RKO (cell line): ENCODE measurements around the gene GK.
"Not testable (repeated sequence)": the region's sequence is repeated elsewhere in the genome, so short reads cannot be mapped to it uniquely, and the experiment has no call there.

Source experiments
- DNase-seq: peaks from one replicate; pipeline ENCODE4 v3.0.0-alpha.2; 2016; ENCODE audit warnings: low spot score

The GK gene

DNA sequence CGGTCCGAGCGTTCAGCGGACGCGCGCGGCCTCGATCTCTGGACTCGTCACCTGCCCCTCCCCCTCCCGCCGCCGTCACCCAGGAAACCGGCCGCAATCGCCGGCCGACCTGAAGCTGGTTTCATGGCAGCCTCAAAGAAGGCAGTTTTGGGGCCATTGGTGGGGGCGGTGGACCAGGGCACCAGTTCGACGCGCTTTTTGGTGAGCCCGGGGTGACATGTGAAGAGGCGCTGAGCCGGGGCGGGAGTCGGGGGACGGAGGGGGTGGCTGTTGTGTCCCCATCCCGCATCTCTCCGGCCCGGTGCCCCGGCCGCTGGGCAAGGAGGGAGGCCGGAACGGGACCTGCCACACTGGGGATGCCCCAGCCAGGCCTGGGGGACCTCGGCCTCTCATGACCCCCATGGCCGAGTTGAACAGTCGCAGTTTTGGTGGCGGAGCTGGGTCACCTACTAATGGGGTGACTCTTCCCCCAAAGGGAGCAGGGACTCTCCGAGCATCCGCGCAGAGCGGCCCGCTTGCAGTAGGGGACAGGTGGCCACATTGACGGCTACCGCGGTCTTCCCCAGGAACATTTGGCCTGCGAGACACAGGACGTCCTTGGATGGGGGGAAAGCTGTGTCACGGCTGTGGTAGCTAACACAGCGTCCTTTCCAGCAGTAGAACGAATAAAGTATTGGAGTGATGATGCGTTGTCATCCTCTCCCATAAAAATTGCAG is at the start of gene GK:
Gene GK (plus strand): TSS at position 9 of the 717 bp plus-strand sequence. CDS start 115 bp downstream, at position 124.
- peak; percentile 43 for DNase-seq

DNA sequence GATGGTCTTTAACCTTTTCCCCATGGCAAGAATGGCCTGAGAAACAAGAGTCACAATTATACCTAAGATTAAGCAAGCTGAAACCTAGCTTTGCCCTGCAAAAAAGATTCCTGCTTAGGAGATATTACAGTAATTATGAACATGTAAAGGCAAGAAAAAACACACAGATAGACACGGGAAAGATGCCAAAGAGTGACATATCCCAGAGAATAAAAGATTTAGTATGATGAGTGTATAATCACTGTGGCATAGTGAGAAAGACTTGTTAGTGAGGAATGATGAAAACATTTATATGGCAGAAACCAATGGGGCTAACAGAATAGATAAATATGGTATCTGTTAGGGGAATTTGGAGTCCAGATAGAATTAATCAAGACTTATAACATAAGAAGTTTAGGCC is 46.1 kb upstream of the GK start:
- DNase-seq = no peak

DNA sequence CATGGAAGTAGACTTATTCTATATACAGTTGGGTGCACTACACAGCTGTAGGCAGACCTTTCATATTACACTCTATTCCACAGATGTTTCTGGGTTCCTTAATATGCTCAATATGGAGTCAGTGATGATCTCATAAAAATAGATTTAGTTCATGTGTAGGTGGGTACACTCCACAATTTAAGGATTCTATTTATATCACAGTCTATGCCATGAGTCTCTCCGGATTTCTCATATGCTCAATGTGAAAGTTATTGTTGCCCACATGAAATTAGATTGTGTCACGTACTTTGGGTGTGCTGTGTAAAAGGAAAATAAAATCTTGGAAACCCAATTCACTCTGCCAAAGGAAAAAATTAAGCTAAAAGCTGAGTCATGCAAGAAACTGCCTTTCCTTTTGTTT is 43.2 kb upstream of the GK start:
- DNase-seq = no peak

- no peak for DNase-seq
Measured at GRCh38 chrX:30612250-30612655, 41.0 kb upstream of the GK start.

DNA sequence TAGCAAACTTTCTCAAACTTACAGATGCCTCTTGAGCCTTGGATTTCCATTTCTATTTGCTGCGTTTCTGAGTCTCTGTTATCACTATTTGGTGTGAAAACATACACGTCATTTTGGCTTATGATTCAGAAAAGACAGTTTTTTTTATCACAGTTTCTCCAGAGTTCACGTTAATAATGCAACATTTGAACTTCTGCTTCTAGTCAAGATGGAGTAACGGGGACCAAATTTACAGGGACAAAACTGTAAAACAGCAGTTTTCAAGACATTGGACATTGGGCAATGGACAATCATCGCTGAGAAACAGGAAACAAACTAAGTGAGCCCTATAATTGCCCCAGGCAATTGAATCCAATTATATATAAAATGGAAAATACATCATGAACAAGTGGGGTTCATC is 39.5 kb upstream of the GK start:
- DNase-seq = no peak

- DNase-seq = peak; percentile 63
Measured at GRCh38 chrX:30615229-30615628, 38.0 kb upstream of the GK start.

DNA sequence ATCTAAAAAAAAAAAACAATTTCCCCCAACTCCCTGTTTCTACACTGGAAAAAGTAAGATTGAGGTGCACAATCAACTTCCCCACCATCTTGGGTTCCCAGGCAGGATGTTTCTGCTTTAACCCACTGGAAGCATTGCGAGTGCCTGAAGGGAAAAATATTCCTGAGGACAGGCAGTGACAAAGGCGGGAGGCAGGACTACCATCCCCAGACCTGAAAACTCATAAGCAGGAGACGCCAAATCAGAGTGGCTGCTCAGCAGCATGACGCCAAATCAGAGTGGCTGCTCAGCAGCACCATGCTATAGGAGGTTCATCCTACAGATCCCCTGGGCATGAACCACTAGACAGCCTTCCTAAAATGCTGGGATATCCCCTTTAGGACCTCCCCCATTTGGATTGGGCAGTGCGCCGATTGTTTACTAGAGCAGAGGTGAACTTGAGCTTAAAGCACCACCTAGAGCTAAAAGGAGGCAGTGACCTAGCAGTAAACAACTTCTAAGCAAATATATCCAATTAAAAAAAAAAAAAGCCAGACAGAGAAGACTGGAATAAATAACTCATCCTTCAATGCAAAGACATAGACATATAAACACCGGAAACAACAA is 35.0 kb upstream of the GK start:
- DNase-seq = no peak

GRCh38 chrX:30620125-30620524 is 33.1 kb upstream of the GK start:
- DNase-seq = no peak

- DNase-seq = peak; percentile 84
Measured at GRCh38 chrX:30620980-30621618, 32.1 kb upstream of the GK start.

DNA sequence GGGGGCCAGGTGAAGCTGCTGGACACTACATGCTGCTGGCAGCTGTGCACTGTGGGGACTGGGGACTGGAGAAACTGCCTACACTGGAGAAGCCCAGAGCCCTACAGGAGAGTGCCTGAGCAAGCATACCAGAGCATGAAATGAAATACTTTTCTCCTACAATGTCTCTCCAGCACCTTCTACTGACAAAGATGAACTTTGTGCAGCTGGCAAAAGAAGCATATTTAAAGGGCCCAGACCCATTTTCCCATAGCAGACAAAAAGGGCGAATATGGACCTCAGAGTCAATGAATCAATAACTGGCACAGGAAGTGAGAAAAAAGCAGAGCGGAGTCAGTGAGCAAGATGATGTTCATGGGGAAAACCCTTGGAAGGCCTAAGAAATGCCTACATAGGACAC is 30.9 kb upstream of the GK start:
- DNase-seq = no peak

GRCh38 chrX:30626402-30626801 is 26.8 kb upstream of the GK start:
- no peak for DNase-seq

DNA sequence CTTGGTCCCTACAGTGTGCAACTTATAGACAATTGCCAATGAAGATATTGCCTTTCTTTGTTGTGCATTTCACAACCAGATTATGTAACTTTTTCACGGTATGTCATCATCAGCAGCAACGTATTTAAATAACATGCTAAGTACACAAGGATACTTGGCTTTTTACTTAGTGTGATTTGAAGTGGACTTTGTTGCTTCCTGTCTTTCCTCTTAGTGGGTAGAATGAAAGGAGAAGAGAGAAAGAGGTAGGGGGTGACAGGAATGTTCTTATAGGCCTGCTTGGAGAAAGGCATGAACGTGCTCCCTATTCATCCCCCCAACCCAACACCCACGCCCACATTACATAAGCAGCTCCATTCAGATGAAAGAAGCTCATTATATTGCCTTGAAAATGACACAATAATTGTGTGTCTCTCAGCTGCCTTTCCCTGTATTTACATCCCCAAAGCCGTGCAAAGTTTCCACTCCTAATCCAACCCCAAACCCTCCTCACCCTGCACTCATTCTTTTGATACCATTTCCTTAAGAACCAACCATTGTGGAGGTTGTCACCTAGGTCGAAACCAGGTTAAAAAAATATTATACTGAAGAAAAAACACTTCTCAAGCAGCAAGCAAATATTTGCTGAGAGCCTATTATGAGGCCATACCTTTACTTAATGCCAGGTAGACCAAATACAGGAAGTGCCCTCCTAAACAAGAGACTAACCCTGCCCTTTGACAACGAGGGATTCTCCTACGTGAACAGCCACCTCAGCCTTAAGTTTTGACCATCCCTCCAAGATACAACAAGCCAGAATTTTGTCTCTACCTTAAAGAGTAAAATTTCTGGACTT is 25.2 kb upstream of the GK start:
- DNase-seq = no peak

GRCh38 chrX:30634070-30634469 is 19.2 kb upstream of the GK start:
- not testable (repeated sequence) for DNase-seq

DNA sequence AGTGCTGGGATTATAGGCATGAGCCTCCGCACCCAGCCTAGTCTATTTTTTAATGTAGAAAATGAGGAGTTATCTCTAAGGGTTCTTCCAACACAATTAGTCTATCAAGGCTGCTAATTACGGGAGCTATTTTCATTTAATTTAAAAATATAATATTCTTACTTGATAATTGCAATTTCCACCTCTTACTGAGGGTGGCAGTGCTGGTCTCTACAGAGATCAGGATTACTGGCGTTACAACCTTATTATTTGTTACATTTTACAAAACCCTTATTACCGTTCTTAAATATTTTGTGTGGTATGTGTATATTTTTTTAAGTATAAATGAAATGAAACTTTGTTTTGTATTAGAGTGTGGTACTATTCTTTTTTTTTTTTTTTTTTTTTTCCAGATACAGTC is 17.6 kb upstream of the GK start:
- DNase-seq = peak; percentile 27

DNA sequence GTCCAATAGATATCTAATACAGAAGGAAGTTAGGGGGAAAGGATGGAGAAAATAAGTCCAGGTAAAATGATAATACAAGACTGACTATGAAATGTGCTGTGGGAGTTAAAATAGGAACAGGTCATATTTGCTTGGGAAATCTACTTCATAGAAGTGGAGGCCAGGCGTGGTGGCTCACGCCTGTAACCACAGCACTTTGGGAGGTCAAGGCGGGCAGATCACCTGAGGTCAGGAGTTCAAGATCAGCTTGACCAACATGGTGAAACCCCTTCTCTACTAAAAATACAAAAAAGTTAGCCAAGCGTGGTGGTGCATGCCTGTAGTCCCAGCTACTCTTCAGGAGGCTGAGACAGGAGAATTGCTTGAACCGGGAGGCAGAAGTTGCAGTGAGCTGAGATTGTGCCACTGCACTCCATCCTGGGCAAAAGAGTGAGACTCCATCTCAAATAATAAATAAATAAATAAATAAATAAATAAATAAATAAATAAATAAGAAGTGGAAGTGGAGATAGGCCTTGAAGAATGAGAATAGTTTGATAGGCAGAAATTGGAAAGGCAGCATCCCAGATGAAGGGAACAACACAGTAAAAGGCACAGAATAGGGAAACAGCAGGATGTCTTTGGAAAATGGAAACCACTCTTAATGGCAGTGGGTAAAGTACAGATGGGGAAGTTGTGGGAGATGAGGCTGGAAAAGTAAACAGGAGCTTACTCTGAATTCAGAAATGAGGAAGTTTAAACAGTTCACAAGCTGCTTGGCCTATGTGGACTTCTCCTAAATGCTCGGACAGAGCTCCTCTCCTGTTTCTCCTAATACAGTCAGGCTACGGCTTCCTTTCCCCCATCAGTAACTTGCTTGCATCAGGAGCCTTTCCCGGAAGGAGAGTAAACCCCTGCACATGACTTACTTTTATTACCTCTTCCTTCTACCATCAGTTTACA is 15.1 kb upstream of the GK start:
- DNase-seq = no peak

- not testable (repeated sequence) for DNase-seq
Measured at GRCh38 chrX:30639702-30640101, 13.5 kb upstream of the GK start.

GRCh38 chrX:30642642-30643041 is 10.6 kb upstream of the GK start:
- no peak for DNase-seq

DNA sequence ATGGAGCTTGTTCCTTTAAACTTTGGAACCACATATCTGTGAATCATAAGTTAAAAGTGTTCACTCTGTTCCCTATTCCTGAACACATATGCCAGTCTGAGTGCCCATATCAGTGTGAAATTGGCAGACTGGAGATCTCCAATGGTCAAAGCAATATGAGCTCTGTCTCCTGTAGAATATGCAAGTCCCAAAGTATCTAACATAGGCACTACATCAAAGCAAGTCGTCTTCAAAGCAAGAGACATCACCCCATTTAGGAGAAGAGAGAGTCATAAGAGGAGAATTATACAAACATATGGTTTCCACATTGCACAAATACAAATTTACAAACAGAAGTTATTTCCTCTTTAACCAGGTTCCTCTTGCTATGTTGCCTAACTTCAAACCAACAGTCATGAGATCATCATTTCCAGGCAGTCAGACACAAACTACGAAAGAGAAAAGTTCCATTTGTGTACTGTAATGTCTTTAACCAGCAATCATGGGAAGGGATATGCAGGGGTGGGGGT is 9.9 kb upstream of the GK start:
- no peak for DNase-seq

DNA sequence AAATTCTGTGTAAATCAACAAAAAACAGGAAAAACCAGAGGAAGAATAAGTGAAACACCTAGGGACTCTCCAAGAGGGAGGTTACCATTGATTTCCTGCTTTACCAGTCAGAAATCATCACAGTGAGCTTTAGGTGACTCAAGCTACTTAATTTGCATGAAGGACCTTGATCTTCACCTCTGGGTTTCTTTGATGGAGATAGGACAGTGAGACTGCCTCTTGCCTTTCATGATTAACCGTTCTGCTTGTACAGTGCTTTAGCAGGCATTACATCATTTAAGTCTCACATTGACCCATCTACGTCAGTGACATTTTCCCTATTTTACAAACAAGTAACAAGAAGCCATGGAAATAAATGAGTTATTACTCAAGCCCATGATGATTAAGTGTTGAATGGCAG is 3.4 kb upstream of the GK start:
- DNase-seq = peak; percentile 41

DNA sequence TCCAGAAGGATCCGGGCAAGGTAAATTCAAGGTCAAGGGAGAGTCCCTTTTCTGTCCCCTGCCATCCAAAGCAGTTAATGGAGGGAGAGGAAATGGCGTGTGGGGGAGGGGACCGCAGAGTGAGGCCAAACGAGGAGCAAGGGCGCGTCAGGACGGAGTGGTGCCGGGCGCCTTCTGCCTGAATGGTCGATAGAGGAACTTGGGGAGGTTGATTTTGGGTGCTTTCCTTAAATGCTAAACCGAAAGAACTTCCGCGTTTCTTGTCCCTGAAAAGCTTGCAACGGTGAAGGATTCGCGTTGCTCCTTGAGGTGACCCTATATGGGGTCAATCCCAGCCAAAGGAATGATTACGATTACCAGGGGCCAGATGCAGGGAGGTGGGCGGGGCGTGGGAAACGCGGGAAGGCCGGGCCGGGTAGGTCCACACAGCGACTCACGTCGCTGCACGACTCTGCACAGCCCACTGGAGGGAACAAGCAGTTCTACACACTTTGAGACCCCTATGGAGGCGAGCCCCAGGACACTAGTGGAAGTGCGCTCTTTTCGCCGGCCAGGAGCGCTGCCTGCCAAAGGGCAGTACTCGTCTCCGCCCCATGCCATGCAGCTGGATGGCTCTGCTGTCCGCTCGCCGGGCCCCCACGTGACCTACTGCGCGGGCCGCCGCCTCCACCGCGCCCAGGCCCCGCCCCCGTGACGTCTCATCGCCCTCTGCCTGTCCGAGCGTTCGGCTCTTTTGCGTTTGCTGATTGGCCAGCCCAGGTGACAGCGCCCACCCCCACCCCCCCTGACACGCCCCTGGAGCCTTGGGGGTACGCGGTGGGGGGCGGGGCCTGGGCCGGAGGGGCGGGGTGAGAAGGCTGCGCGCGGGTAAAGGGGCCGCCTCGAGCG is 452 bp upstream of the GK start:
- DNase-seq = peak; percentile 91
